Neuron (in vitro differentiated cells): ENCODE results near the gene MICU1.

ENCODE experiments used
- H2AFZ ChIP-seq: one replicate; pipeline ENCODE4 v1.6.1; 2013; ENCODE audit warnings: low read depth, mild to moderate bottlenecking, inconsistent platforms, low read length, moderate library complexity
- H3K27me3 ChIP-seq: one replicate; pipeline ENCODE4 v1.6.1; 2013; ENCODE audit warnings: low read length; ENCODE audit not compliant: insufficient read depth
- H3K36me3 ChIP-seq: one replicate; pipeline ENCODE4 v1.6.1; 2013; ENCODE audit warnings: low read length; ENCODE audit not compliant: insufficient read depth
- H3K4me1 ChIP-seq: one replicate; pipeline ENCODE4 v1.6.1; 2013; ENCODE audit warnings: low read length; ENCODE audit not compliant: insufficient read depth
- H3K4me3 ChIP-seq: 2 replicates; pipeline ENCODE4 v1.5.1; 2013; ENCODE audit warnings: mild to moderate bottlenecking, low read length, moderate library complexity
- H3K9me3 ChIP-seq: one replicate; pipeline ENCODE4 v1.6.1; 2013; ENCODE audit warnings: low read length

MICU1 gene

DNA sequence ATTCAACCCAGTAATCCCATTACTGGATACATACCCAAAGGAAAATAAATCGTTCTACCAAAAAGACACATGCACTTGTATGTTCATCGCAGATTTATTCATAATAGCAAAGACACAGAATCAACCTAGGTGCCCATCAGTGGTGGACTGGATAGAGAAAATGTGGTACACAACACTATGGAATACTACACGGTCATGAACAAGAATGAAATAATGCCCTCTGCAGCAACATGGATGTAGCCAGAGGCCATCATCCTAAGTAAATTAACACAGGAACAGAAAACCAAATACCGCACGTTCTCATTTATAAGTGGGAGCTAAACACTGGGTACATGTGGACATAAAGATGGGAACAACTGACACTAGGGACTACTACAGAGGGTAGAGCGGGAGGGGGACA, 120.4 kb downstream of the MICU1 start:
- no peaks in the 10 kb centered on the region for H3K9me3 ChIP-seq
- no peaks in the 10 kb centered on the region for H3K36me3 ChIP-seq
- no peak overlapping the region for H2AFZ ChIP-seq
- H3K4me1 ChIP-seq: no peaks in the 10 kb centered on the region
- no peak overlapping the region for H3K4me3 ChIP-seq
- H3K27me3 ChIP-seq: no peaks in the 10 kb centered on the region

DNA sequence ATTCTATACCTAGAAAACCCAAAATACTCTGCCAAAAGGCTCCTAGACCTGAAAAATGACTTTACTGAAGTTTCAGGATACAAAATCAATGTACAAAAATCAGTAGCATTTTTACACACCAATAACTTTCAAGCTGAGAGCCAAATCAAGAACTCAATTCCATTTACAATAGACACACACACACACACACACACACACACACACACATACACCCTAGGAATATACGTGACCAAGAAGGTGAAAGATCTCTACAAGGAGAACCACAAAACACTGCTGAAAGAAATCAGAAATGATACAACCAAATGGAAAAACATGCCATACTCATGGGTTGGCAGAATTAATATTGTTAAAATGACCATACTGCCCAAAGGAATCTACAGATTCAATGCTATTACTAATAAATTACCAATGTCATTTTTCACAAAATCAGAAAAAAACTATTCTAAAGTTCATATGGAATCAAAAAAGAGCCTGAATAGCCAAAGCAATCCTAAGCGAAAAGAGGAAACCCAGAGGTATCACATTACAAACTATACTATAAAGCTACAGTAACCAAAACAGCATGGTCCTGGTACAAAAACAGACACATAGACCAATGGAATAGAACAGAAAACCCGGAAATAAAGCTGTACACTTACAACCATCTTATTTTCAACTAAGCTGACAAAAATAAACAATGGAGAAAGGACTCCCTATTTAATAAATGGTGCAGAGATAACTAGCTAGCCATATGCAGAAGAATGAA, 122.0 kb downstream of the MICU1 start:
- Histone ChIP-seq H3K4me1 (no peaks in the 10 kb centered on the region), H2AFZ (no peak overlapping the region), H3K4me3 (no peak overlapping the region), H3K9me3 (no peaks in the 10 kb centered on the region), H3K27me3 (no peaks in the 10 kb centered on the region), H3K36me3 (no peaks in the 10 kb centered on the region)

- Histone ChIP-seq H2AFZ (no peak overlapping the region), H3K4me1 (no peaks in the 10 kb centered on the region), H3K9me3 (no peaks in the 10 kb centered on the region), H3K36me3 (no peaks in the 10 kb centered on the region), H3K4me3 (no peak overlapping the region), H3K27me3 (no peaks in the 10 kb centered on the region)
These were observed 122.6 kb downstream of the MICU1 start for GRCh38 chr10:72503241-72503640.

DNA sequence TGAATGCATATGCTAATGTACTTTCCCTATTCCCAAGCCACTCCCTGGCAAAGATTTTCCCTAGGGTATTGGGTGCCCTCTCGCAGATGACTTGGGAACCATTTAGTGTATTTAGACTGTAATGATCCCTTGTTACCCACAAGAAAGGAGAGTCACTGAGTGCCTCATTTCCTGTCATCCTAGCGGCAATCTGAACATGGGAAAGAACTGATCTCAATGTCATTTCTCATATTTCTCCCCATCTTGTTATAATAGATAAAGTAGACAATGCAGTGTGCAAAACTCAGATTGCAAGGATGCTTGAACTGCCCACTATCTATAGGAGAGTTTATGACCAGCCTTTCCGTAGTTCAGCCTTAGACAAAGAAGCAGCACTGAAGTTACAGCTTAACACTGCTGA, 123.3 kb downstream of the MICU1 start:
- Histone ChIP-seq H3K27me3 (no peaks in the 10 kb centered on the region), H3K9me3 (no peaks in the 10 kb centered on the region), H3K4me3 (no peak overlapping the region), H3K36me3 (no peaks in the 10 kb centered on the region), H3K4me1 (no peaks in the 10 kb centered on the region), H2AFZ (no peak overlapping the region)

- Histone ChIP-seq H3K4me1 (no peaks in the 10 kb centered on the region), H3K4me3 (no peak overlapping the region), H3K36me3 (no peaks in the 10 kb centered on the region), H3K27me3 (no peaks in the 10 kb centered on the region), H2AFZ (no peak overlapping the region), H3K9me3 (no peaks in the 10 kb centered on the region)
These were observed 126.2 kb downstream of the MICU1 start for GRCh38 chr10:72499701-72500100.

- Histone ChIP-seq H2AFZ (no peak overlapping the region), H3K9me3 (no peaks in the 10 kb centered on the region), H3K4me1 (no peaks in the 10 kb centered on the region), H3K4me3 (no peak overlapping the region), H3K36me3 (no peaks in the 10 kb centered on the region), H3K27me3 (no peaks in the 10 kb centered on the region)
These were observed 134.9 kb downstream of the MICU1 start for GRCh38 chr10:72490951-72491350.

- no peaks in the 10 kb centered on the region for H3K27me3 ChIP-seq
- no peak overlapping the region for H2AFZ ChIP-seq
- no peak overlapping the region for H3K4me3 ChIP-seq
- H3K4me1 ChIP-seq: no peaks in the 10 kb centered on the region
- H3K36me3 ChIP-seq: no peaks in the 10 kb centered on the region
- no peaks in the 10 kb centered on the region for H3K9me3 ChIP-seq
These were observed 138.4 kb downstream of the MICU1 start for GRCh38 chr10:72487521-72487920.

DNA sequence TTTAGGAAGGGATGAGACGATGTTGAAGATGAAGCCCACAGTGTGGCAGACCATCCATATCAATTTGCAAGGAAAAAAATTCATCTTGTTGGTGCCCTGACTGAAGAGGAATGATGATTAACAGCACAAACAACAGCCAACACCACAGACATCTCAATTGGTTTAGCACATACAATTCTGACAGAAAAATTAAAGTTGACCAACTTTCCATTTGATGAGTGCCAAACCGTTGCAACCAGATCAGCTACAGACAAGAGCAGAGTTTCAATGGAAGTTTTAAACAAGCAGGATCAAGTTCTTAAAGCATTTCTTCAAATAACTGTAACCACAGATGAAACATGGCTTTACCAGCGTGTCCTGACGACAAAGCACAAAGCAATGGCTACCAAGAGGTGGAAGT, 138.8 kb downstream of the MICU1 start:
- H3K9me3 ChIP-seq: no peaks in the 10 kb centered on the region
- H3K36me3 ChIP-seq: no peaks in the 10 kb centered on the region
- no peaks in the 10 kb centered on the region for H3K4me1 ChIP-seq
- no peaks in the 10 kb centered on the region for H3K27me3 ChIP-seq
- H2AFZ ChIP-seq: no peak overlapping the region
- no peak overlapping the region for H3K4me3 ChIP-seq

- no peaks in the 10 kb centered on the region for H3K4me1 ChIP-seq
- H3K4me3 ChIP-seq: no peak overlapping the region
- no peaks in the 10 kb centered on the region for H3K36me3 ChIP-seq
- no peaks in the 10 kb centered on the region for H3K27me3 ChIP-seq
- H3K9me3 ChIP-seq: no peaks in the 10 kb centered on the region
- H2AFZ ChIP-seq: no peak overlapping the region
These were observed 140.2 kb downstream of the MICU1 start for GRCh38 chr10:72485701-72486100.

- Histone ChIP-seq H2AFZ (no peak overlapping the region), H3K36me3 (no peaks in the 10 kb centered on the region), H3K9me3 (no peaks in the 10 kb centered on the region), H3K27me3 (no peaks in the 10 kb centered on the region), H3K4me3 (no peak overlapping the region), H3K4me1 (no peaks in the 10 kb centered on the region)
These were observed 141.4 kb downstream of the MICU1 start for GRCh38 chr10:72484521-72484920.

DNA sequence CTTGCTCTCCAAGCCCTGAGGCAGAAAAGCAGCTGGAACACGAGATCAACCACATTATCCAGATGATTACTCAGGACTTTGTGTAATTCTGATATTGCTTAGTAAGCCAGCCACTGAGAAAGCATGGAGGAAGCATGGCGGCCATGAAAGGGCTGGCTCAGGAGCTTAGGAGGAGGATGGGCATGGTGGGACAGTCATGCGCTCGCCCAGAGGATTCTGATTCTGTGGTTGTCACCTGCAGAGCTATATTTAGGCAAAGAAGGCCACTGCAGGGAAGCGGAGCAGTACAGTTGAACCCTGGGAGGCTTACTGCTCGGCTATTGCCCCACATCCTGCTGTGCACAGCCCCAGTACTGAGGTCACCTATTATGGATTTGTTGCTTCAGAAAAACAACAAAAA, 142.4 kb downstream of the MICU1 start:
- no peaks in the 10 kb centered on the region for H3K4me1 ChIP-seq
- H3K27me3 ChIP-seq: no peaks in the 10 kb centered on the region
- H2AFZ ChIP-seq: no peak overlapping the region
- H3K4me3 ChIP-seq: no peak overlapping the region
- H3K36me3 ChIP-seq: no peaks in the 10 kb centered on the region
- no peaks in the 10 kb centered on the region for H3K9me3 ChIP-seq

GRCh38 chr10:72480861-72481260, 145.0 kb downstream of the MICU1 start:
- no peaks in the 10 kb centered on the region for H3K9me3 ChIP-seq
- H3K4me1 ChIP-seq: no peaks in the 10 kb centered on the region
- H3K36me3 ChIP-seq: peaks cover 5% of the 10 kb centered on the region
- no peaks in the 10 kb centered on the region for H3K27me3 ChIP-seq
- H2AFZ ChIP-seq: no peak overlapping the region
- no peak overlapping the region for H3K4me3 ChIP-seq

- Histone ChIP-seq H3K9me3 (no peaks in the 10 kb centered on the region), H3K27me3 (no peaks in the 10 kb centered on the region), H3K36me3 (peaks cover 15% of the 10 kb centered on the region), H3K4me3 (no peak overlapping the region), H2AFZ (no peak overlapping the region), H3K4me1 (no peaks in the 10 kb centered on the region)
These were observed 148.4 kb downstream of the MICU1 start for GRCh38 chr10:72477463-72477862.

DNA sequence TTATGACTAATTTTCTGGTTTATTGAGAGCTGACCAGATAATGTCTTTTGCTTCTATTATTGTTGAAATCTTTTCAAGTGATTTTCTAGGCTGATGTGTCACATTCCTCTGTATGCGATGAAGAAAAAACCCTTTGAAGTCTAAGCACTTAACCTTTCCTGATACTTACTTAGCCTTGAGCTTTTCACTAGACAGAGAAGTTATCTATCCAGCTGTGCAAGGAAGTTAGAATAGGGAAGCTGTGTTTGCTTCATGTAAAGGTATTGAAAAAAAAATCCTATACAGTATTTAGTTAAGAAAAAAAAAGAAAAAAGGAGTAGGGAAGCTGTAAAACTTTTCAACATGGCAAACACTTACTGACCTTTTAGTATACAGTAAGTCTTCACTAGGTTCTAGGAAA, 153.6 kb downstream of the MICU1 start:
- no peak overlapping the region for H3K4me3 ChIP-seq
- H3K9me3 ChIP-seq: peaks cover 2% of the 10 kb centered on the region
- no peak overlapping the region for H2AFZ ChIP-seq
- H3K36me3 ChIP-seq: peaks cover 20% of the 10 kb centered on the region
- no peaks in the 10 kb centered on the region for H3K4me1 ChIP-seq
- no peaks in the 10 kb centered on the region for H3K27me3 ChIP-seq
